ENCODE measurements around the gene FIGN.

GRCh38 chr2:163551616-163552373 lies 184.0 kb downstream of the FIGN start:
- TF ChIP-seq, protein P1, sequence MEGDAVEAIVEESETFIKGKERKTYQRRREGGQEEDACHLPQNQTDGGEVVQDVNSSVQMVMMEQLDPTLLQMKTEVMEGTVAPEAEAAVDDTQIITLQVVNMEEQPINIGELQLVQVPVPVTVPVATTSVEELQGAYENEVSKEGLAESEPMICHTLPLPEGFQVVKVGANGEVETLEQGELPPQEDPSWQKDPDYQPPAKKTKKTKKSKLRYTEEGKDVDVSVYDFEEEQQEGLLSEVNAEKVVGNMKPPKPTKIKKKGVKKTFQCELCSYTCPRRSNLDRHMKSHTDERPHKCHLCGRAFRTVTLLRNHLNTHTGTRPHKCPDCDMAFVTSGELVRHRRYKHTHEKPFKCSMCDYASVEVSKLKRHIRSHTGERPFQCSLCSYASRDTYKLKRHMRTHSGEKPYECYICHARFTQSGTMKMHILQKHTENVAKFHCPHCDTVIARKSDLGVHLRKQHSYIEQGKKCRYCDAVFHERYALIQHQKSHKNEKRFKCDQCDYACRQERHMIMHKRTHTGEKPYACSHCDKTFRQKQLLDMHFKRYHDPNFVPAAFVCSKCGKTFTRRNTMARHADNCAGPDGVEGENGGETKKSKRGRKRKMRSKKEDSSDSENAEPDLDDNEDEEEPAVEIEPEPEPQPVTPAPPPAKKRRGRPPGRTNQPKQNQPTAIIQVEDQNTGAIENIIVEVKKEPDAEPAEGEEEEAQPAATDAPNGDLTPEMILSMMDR (IDR thresholded peaks at IDR 0.05; ENCODE audit: low read depth, low read length): no peak
- TF ChIP-seq POLR2A (IDR thresholded peaks at IDR 0.05; ENCODE audit: extremely low read depth, insufficient read length) (no peak), MAX (IDR thresholded peaks at IDR 0.05; ENCODE audit: low read depth, low read length) (no peak)
